Stimulated activated CD4-positive, alpha-beta T cell treated with anti-CD3 and anti-CD28 coated beads, Interleukin-2, amount 100 ng/mL, for 24 hours (primary cell): ENCODE data around the gene DPF1.
A peak's percentile ranks its signal among the peaks of the same experiment; 100 is the strongest.

Experiments used
- DNase-seq, 2 donors: peaks; one replicate each; pipeline ENCODE4 v3.0.0-alpha.2; 2020

The DPF1 gene

DNA sequence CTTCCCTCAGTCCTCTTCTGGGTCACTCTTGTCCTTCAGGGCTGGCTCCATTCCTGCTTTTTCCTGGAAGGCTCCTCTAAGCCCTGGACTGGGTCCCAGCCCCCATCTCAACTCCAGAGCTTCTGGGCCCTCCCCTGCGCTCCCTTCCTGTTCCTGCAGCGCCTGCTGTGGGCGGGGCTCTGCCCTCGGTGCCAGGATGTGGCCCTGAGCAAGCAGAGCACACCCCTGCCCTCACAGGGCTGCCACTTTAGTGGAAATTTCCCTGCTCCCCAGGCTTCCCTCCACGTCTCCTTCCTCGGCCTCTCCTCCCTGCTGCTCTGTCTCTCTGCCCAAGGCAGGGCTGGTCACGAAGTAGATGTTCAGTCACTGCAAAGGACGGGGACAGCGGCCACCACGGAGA, 28.8 kb downstream of the DPF1 start:
- DNase-seq = no peak

DNA sequence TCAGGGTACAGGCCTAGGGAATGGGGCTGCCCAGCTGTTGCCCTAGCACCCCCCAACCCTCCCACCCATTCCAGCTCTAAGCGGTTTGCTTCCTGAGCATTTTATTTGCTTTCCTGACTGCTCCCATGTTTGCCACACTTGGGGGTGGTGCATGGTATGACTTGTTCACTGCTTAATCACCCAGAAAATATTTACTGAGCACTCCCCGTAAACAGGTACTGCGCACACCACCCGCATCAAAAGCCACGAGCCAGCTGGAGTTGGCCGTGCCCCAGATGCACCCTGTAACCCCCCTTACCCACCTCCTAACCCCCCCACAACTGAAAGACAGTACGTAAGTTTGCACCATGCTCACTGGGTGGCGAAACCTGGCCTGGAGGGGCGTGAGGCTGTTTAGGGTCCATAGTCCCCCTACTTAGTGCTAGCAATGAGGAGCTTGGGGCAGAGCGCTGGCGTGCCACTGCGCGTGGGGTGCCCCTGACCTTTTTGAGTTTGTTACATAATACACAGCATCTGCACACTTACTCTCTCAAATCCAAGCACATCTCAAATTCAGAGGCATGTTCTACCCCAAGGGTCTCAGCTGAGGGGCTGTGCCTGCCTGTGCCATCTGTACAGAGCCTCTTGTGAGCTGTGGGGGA, 29.8 kb downstream of the DPF1 start:
- no peak for DNase-seq

DNA sequence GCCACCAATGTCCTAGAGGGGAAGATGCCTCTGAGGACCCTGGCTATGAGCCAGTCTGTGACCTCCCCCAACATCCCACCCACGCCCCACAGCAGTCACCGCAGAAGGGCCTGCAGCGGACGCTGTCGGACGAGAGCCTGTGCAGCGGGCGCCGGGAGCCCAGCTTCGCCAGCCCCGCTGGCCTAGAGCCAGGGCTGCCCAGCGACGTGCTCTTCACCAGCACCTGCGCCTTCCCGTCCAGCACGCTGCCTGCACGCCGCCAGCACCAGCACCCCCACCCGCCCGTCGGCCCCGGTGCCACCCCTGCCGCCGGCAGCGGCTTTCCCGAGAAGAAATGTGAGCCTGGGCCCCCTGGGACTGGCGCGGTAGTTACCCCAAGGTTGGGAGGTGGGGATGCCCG, 30.6 kb downstream of the DPF1 start:
- DNase-seq = no peak

DNA sequence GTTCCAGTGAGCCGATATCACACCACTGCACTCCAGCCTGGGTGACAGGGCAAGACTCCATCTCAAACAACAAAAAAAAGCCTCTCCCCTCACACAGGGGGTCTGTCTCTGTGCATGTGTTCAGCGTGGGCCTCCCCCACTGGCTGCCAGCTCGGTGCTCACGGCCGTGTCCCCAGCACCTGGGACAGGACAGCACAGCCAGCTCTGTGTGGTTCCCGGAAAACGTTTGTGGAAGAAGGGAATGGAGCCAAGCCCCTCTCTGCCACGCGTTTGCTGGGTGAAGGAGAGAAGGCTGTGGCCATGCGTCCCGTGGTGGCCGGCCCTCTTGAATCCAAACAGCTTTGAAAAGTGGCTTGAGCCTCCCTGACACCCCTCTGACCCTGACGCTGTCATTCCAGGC, 32.3 kb downstream of the DPF1 start:
- DNase-seq = no peak

DNA sequence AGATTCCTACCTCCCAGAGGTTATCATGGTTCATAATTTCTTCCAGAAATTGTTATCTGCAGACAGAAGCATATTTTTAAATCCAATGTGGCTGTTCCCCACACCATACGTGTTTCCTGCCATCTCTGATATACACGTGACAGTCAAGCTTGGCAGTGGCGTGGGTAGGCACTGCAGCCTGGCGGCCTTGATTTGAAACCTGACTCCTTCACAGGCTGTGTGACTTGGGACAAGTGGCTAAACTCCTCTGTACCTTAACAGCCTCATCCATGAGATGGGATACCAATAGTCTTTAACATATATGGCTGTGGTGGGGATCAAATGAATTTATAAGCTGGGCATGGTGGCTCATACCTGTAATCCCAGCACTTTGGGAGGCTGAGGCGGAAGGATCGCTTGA, 33.2 kb downstream of the DPF1 start:
- DNase-seq = no peak

DNA sequence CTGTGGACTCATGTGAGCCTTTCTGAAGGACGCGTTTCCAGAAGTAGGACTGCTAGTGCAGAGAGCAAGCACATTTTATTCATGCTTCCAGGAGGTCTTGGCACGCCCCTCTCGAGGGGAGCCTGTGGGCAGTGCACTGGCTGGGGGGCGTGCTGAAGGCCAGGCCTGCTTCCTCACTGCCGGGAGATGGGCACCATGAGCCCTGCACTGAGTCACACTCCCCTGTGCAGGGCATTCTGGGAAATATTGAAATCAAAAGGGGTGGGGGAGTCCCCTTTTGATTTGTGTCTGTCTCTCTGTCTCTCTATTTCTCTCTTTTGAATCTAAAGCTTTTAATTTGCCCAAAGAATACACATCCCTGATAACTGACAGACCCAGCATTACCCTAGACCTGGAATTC, 34.0 kb downstream of the DPF1 start:
- peak in 1 of 2 donors; percentile 15 for DNase-seq

DNA sequence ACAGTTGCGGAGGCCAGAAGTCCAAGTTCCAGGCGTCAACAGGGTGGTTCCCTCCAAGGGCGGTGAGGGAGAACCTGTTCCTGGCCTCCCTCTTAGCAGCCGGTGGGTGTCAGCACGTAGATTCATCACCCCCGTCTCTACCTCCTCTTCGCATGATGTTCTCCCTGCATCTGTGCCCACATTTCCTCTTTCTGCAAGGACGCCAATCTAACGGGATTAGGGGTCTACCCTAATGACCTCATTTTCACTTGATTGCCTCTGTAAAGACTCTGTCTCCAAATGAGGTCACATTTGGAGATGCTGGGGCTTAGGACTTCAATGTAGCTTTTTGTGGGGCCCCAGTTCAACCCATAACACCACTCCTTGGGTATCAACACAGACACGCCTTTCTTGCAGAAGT, 38.5 kb downstream of the DPF1 start:
- no peak for DNase-seq

DNA sequence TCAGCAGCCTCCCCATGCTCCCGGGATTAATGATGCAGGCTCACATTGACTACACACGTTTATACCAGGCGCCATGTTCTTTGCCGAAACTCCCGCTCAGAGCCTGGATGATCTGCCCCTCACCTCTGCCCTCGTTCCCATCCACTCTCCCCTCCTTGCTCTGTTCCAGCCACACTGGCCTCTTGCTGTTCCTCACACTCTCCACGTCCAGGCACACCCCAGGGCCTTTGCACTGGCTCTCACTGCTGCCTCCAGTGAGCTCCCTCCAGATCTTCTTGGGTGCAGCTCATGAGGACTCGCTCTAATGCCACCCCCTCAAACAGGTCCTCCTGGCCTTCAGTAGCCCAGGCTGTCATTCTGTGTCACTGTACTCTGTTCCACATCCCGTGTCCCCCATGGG, 39.2 kb downstream of the DPF1 start:
- no peak for DNase-seq

DNA sequence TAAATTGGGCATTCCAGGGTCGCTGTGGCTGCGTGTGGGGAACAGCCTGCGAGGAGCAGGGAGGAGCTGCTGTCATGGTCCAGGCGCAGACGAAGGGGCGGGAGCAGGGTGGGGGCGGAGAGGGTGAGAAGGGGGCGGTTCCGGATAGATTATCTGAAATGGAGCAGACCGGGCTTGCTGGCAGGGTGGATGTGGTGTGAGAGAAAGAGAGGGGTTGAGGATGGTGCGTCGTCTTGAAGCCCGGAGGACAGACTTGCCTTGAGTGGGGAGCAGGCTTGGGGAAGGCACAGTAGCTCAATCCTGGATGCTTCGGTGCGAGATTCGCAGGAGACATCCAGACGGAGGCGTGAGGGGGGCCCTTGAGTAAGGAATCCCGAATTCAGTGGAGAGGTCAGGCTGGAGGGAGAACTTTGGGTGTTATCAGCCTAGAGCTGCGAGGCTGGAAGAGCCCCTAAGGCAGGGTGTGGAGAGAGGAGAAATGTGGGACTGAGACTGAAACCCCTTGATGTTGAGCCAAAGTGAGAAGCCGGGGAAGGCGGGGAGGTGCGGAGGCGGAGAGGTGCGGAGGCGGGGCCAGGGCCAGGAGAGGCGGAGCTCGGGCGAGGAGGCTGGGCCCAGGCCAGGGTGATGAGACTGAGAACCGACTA, 40.6 kb downstream of the DPF1 start:
- peak in 1 of 2 donors; percentile 10 for DNase-seq

DNA sequence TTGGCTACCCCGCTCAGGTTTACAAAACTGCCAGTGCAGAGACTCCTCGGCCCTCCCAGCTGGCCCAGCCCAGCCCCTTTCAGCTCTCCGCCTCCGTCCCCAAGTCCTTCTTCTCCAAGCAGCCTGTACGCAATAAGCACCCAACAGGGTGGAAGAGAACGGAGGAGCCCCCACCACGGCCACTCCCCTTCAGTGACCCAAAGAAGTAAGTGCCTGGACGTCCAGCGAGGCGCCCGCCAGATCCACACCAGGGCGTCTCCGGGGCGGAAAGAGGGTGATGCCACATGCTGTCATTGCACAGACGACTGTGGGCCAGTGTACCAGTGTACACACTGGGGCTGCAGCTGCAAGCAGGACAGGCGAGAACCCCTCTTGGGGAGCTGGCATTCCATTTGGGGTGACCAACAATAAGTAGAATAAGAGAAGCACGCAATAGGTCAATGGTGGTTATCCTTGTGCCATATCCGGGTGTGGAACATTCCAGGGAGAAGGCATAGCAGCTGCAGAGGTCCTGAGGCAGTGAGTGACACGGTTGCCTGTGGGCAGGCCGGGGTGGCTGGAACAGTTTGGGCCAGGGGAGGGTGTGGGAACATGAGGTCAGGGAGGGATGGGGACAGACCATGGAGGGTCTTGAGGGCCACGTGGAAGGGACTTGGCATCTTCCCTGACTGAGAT, 41.3 kb downstream of the DPF1 start:
- DNase-seq = no peak

DNA sequence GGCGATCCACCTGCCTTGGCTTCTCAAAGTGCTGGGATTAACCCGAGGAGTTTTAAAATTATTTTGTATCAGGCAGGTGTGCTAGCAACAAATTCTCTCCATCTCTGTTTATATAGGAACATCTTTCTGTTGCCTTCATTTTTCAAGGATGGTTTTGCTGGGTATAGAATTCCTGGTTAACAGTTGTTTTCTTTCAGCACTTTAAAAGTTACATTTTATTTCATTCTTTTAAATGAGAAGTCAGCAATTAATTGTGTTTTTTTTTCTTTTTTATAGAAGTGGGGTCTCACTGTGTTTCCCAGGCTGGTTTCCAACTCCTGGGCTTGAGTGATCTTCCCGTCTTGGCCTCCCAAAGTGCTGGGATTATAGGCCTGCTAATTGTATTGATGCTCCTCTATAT, 44.0 kb downstream of the DPF1 start:
- no peak for DNase-seq

DNA sequence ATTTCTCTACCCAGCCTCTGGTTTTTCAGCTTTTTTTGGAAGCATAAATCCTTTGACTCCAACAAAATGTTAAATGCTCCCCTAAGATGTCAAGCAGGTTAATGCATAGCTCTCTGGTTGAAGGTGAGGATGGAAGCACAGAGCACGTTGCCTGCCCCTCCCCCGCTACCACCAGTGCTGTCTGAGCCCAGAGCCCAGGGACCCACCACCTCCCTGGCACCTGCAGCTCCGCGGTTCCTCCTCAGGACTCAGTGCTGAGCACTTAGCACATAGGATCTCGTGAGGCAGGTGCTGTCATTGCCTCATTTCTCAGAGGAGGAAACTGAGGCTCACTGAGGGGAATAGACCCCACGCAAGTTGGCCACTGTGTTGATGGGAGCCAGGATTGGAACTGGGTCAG, 48.6 kb downstream of the DPF1 start:
- no peak for DNase-seq

DNA sequence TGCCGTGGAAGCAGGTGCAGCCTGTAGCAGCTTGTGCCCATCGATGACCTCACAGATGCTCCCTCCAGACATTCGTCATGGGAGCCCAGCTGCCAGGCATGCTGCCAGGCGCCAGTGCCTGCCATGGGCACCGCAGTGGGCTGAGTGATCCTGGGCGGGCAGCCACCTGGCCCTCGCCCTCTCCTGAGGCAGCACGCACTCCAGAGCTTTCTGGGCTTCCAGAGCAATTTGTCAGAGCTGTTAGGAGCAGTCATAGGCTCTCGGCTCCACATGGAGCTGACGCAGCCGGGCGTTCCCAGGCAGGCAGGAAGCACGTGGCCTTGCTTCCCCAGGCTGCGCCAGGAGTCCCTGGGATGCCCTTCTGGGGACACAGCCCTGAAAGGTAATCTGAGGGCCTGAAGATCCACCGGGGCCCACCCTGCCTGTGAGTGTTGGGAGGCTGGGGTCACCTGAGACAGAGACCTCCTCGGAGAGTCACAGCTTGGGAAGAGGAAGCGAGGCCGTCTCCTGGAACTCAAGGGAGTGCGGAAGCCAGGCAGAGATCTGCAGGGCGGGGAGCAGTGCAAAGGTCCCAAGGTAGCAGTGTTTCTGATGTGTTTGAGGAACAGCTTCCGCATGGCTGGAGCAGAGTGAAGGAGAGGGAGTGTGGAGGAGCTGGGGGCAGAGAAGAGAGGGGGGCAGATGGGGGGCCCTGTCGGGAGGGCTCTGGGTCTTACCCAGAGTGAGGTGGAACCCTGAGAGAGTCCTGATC, 50.6 kb downstream of the DPF1 start:
- DNase-seq = no peak

DNA sequence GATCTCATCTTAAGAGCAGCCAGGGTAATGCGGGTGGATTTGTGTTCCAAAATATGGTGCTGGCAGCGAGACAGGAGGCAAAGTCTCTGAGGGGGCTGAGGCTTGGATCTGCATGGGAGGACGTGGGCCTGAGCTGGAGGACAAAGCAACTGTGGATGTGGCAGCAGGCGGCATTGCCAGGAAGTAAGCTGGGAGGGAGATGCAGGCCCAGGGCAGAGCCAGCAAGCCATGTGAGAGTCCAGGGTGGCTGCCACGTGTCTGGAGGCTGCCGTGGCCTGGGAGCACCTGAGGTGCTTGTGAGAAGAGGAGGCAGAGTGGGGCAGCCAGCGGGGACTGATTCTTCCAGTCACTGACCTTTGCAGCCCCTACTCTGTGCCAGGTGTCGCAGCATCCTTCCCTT, 52.0 kb downstream of the DPF1 start:
- no peak for DNase-seq

DNA sequence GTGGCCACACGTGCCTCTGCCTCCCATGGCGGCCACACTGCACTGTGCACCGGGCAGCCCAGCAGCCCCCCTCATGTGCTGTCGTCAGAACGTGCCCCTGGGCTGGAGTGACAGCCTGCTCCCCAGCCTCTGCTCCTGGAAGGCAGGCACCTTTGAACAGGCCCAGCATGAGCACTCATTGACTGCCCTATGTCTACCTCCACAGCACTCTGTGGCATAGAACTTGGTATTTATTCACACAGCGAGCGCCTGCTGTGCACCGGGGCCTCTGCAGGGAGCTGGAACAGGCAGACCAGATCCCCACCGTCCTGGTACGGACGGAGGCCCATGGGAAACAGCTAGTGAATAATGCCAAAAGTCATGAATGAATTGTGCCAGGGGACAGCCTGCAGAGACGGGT, 53.7 kb downstream of the DPF1 start:
- DNase-seq = no peak

DNA sequence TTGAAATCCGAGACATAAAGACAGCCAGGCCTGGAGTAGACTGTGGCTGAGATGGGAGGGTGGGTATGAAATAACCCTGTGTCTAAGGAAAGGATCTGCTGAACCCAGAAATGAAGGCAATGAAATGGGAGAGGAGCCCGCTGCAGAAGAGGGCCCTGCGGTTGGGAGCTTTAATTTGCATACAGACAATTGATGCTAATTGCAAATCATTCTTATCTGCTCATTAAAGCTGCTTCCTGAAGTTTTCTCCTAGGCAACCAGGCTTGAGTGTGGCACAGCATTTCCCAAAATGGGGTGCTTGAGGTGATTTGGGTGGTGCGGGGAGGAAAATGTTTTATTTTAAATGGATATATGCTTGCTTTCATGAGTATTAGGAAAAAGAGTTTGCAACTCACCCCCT, 55.4 kb downstream of the DPF1 start:
- no peak for DNase-seq

DNA sequence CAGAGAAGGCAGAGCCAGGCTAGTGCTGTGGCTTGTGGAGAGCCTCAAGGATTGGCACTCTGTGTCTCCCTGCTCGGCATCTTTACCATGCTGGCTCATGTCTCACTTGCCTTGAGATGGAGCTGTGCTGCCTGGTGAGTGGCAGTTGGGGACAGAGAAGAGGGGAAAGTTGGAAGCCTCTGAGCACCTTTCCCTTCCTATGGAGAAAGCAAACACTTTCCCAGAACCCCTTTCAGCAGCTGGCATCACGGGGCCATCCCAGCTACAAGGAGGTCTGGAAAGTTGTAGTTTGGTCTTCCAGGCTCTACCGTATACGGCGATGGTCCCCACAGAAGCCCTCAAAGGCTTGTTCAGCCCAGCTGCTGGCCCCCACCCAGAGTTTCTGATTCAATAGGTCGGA, 58.7 kb downstream of the DPF1 start:
- DNase-seq = no peak

DNA sequence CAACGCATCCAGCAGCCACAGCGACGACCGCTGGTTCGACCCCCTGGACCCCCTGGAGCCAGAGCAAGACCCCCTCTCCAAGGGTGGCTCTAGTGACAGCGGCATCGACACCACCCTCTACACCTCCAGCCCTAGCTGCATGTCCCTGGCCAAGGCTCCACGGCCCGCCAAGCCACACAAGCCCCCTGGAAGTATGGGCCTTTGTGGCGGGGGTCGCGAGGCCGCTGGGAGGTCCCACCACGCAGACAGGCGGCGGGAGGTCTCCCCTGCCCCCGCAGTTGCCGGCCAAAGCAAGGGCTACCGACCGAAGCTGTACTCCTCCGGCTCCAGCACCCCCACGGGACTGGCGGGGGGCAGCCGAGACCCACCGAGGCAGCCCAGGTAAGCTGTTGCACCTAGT, 59.5 kb downstream of the DPF1 start:
- no peak for DNase-seq

DNA sequence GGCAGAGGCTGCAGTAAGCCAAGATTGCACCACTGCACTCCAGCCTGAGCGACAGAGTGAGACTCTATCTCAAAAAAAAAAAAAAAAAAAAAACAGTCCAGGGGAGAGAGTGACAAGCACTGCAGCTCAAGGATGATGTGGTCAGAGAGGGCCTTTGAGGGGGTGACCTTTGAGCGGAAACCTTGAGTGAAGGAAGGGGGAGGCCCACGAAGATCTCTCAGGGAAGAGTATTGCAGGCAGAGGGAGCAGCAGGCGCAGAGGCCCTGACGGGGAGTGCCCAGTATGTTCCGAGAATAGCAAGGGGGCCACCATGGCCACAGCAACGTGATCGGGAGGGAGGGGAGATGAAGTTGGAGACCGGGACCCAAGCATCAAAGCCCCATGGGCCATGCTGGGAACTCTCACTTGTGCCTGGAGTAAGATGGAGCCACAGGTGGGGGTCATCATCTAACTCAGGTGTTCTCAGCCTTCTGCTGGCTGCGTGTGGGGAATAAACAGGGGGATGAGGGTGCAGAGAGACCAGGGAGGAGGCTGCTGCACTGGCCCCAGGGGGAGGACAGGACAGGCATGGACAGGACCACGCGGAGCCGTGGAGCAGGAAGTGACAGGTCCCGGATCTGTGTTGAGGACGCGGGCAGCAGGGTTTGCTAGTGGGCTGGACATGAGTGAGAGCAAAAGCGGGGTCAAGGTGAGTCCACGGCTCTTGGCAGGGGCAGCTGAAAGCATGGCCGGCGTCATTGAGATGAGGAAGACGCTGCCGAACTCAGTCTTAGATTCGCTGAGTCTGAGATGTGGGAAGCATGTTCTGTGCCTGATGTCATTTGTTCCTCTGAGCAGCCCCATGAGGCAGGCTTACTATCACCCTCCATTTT, 60.4 kb downstream of the DPF1 start:
- no peak for DNase-seq

DNA sequence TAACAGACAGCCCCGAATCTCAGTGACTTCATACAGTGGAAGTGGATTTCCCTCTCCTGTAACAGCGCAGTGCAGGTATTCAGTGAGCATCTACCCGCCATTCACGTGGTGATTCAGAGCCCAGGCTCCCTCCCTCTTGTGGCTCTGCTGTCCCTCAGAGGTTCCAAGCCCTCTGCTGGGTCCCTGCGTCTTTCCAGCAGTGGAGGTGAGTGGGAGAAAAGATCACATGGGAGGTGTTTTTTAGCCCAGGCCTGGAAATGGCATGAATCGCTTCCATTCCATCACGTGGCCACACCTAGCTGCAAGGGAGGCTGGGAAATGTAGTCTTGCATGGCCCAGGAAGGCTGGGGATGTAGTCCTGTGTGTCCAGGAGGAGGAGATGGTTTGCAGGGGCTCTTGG, 61.4 kb downstream of the DPF1 start:
- no peak for DNase-seq

DNA sequence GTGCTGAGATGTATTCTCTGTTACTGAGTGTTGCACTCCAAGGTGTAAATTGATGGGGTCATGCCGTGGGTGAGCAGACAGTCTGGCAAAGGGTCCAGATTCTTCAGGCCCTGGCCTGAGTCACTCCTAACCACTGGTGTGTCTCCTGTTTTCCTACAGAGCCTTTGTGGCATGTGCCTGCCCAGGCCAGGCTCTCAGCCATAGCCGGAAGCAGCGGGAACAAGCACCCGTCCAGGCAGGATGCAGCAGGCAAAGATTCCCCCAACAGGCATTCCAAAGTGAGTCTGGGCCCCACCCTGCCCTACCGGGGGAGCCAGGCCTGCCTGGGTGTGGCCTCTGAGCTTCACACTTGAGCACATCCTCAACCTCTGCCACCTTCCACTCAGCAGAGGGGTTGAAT, 61.9 kb downstream of the DPF1 start:
- DNase-seq = no peak
